GM21528 (cell line): Measurements from ENCODE around the gene ITSN1.

ENCODE experiments used
- ATAC-seq: cut with Tn5 transposase; IDR thresholded peaks from one replicate; pipeline ENCODE4 v1.9.1; 2021; ENCODE audit warnings: mild to moderate bottlenecking, moderate library complexity; ENCODE audit not compliant: unreplicated experiment, low FRiP score

ITSN1 gene

GRCh38 chr21:33677450-33677849 lies 35.1 kb downstream of the ITSN1 start:
- ATAC-seq = no peak

- no peak for ATAC-seq
These were observed 38.6 kb downstream of the ITSN1 start for GRCh38 chr21:33680870-33681269.

- no peak for ATAC-seq
These were observed 40.8 kb downstream of the ITSN1 start for GRCh38 chr21:33682992-33683627.

- ATAC-seq = no peak
These were observed 41.8 kb downstream of the ITSN1 start for GRCh38 chr21:33684068-33684467.

- no peak for ATAC-seq
These were observed 42.7 kb downstream of the ITSN1 start for GRCh38 chr21:33684923-33685560.

- ATAC-seq = no peak
These were observed 43.4 kb downstream of the ITSN1 start for GRCh38 chr21:33685613-33686197.

- ATAC-seq = no peak
These were observed 44.1 kb downstream of the ITSN1 start for GRCh38 chr21:33686386-33686785.

GRCh38 chr21:33687634-33688033 lies 45.3 kb downstream of the ITSN1 start:
- ATAC-seq = no peak

GRCh38 chr21:33688353-33688752 lies 46.1 kb downstream of the ITSN1 start:
- no peak for ATAC-seq

- ATAC-seq = no peak
These were observed 48.6 kb downstream of the ITSN1 start for GRCh38 chr21:33690874-33691273.

GRCh38 chr21:33691945-33692603 lies 49.8 kb downstream of the ITSN1 start:
- no peak for ATAC-seq

GRCh38 chr21:33695813-33696212 lies 53.5 kb downstream of the ITSN1 start:
- ATAC-seq = no peak

GRCh38 chr21:33696465-33696864 lies 54.2 kb downstream of the ITSN1 start:
- no peak for ATAC-seq

GRCh38 chr21:33698087-33698860 lies 56.0 kb downstream of the ITSN1 start:
- no peak for ATAC-seq

GRCh38 chr21:33699277-33699676 lies 57.0 kb downstream of the ITSN1 start:
- ATAC-seq = no peak

- ATAC-seq = no peak
These were observed 58.2 kb downstream of the ITSN1 start for GRCh38 chr21:33700491-33700890.

- ATAC-seq = no peak
These were observed 61.7 kb downstream of the ITSN1 start for GRCh38 chr21:33703750-33704606.

GRCh38 chr21:33707846-33708245 lies 65.5 kb downstream of the ITSN1 start:
- no peak for ATAC-seq

- ATAC-seq = no peak
These were observed 66.6 kb downstream of the ITSN1 start for GRCh38 chr21:33708874-33709273.
